Muscle layer of colon (tissue), 2 donors: Measurements from ENCODE around the gene ALDH2.

ENCODE experiments used
- H3K27ac ChIP-seq: one replicate; pipeline ENCODE4 v1.7.0; 2013; ENCODE audit warnings: low read depth, mild to moderate bottlenecking, low read length, moderate library complexity
- H3K27me3 ChIP-seq, 2 donors: one replicate each; pipeline ENCODE4 v1.7.0; 2013; ENCODE audit warnings: low read length in 2 of 2, mild to moderate bottlenecking in 2 of 2; ENCODE audit not compliant: insufficient read depth in 2 of 2, control insufficient read depth in 1 of 2
- H3K36me3 ChIP-seq: one replicate; pipeline ENCODE4 v1.7.0; 2013; ENCODE audit warnings: mild to moderate bottlenecking, low read length; ENCODE audit not compliant: insufficient read depth
- H3K4me1 ChIP-seq: one replicate; pipeline ENCODE4 v1.7.0; 2013; ENCODE audit warnings: mild to moderate bottlenecking, low read length; ENCODE audit not compliant: insufficient read depth
- H3K4me3 ChIP-seq, 2 donors: one replicate each; pipeline ENCODE4 v1.7.0; 2013; ENCODE audit warnings: low read length in 2 of 2, low read depth in 1 of 2, mild to moderate bottlenecking in 1 of 2, moderate library complexity in 1 of 2
- H3K9ac ChIP-seq: one replicate; pipeline ENCODE4 v1.7.0; 2013; ENCODE audit warnings: low read length
- H3K9me3 ChIP-seq: one replicate; pipeline ENCODE4 v1.7.0; 2013; ENCODE audit warnings: mild to moderate bottlenecking, low read length
- donor health status: abdominal sarcoma.
- donor health status: Adenocarcinoma of cecum.

Gene ALDH2

DNA sequence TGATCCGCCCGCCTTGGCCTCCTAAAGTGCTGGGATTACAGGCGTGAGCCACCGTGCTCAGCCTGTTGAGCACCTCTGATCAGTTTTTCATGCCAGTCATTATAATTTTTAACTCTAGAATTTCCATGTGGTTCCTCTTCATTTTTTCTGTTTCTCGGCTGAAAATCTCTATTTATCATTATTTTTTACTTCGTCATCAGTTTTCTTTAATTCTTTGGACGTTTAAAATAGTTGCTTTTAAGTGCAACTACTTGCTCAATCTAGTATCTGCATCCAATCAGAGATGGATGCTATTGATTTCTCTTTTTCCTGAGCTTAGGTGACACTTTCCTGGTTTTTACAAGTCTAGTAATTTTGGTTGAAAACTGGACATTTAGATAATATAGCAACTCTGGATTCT, 92.0 kb downstream of the ALDH2 start:
- Histone ChIP-seq H3K4me3 (no peak overlapping the region), H3K27ac (no peak overlapping the region), H3K9me3 (no peaks in the 10 kb centered on the region), H3K36me3 (no peaks in the 10 kb centered on the region), H3K27me3 (no peaks in the 10 kb centered on the region), H3K4me1 (no peaks in the 10 kb centered on the region), H3K9ac (no peak overlapping the region)

DNA sequence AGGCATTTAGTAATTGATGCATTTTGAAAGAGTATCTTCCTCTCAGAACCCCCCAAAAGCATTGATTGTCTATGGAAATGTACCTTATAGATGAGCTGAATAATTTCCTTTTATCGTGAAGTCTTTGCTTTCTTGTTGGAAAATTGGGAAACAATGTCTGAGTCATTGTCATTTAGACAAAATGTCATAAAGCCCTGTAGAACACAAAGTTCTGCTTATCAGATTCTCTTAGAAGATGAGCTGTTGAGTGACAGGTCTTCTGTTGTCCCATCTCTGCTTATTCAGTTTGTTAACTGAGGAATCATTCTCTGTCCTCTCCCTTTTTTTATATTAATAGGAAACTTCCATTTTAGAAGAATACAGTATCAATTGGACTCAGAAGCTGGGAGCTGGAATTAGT, 98.2 kb downstream of the ALDH2 start:
- no peaks in the 10 kb centered on the region for H3K9me3 ChIP-seq
- H3K9ac ChIP-seq = no peak overlapping the region
- no peaks in the 10 kb centered on the region for H3K4me1 ChIP-seq
- peaks cover 25% of the 10 kb centered on the region for H3K36me3 ChIP-seq
- H3K27ac ChIP-seq = no peak overlapping the region
- H3K4me3 ChIP-seq = no peak overlapping the region
- H3K27me3 ChIP-seq = no peaks in the 10 kb centered on the region
